Activated CD8-positive, alpha-beta memory T cell treated with anti-CD3 and anti-CD28 coated beads, Interleukin-2, amount 50 U/mL, for 1 hour (primary cell): ENCODE measurements around the gene ANO3.
"Not testable (repeated sequence)": the region's sequence is repeated elsewhere in the genome, so short reads cannot be mapped to it uniquely, and the experiment has no call there.

Experiments
- DNase-seq: peaks from one replicate; pipeline ENCODE4 v3.0.0-alpha.2; 2020; ENCODE audit errors: extremely low read depth

The ANO3 gene

DNA sequence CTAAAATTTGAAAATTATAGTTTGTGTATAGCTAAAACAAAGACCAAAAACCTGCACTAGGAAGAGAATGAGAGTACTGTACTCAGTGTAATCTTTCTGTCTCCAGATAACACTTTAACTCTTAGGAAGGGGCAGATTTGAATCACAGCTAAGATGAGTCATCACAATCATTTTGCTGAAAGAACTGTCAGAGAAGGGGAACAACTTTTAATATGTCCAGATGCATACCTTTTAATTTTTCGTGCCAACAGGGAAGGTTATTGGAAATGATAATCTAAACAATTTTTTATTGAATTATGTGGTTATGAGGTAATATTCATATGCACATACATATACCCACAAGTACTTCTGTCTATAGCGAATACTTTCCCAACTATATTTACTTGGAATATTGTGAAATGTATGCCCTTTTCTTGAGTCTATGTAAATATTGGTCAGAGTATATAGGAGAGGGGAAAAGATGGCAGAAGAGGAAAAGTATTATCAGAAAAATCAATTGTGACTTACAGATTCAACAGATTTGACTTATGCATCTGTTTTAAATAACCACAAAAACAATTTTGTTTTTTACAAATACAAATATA is 291.2 kb downstream of the ANO3 start:
- no peak for DNase-seq

DNA sequence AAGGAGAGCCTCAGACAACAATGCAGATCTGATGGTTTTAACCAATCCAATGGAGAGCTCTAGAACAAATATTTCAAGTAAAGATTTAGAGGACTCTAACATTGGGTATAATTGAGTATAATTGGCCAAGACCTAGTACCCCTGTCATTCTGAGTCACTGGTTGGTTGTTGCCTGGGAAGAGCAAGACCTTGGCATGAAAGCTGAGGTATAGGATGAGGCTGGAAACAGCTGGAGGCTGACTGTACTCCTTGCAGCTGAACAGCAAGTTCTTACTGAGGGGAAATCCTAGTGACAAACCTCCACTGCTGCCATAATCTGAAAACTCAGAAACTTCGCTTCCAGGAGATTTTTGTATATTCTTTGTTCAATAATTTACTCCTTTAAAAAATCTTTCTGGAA is 294.4 kb downstream of the ANO3 start:
- no peak for DNase-seq

DNA sequence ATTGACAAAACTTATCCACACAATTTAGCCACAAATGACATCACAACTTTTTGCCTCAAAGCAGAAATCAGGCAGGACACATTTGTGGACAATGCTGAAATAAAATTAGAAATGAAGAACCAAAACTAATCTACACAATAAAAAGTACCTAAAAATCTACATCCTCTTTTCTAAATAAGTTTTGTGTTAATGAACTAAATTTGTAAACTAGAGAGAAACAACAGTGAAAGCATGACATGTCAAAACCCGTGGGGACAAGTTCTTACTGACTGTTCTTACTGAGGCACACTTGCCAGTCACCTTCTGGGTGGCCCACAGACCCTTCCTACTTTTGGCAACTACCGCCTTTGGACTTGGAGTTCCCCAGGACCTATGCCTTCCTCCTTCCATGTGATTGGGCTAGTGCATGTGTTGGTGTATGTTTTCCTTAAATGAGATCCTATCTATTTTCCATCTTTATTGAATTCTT is 300.8 kb downstream of the ANO3 start:
- DNase-seq: no peak

DNA sequence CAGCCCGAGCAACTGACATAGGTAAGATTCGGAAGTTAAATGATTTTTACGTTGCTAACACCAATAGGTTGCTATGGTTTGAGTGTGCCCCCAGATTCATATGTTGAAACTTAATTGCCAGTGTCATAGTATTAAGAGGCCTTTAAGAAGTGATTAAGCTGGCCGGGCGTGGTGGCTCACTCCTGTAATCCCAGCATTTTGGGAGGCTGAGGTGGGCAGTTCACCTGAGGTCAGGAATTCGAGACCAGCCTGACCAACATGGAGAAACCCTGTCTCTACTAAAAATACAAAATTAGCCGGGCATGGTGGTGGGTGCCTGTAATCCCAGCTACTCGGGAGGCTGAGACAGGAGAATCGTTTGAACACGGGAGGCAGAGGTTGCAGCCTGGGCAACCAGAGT is 311.4 kb downstream of the ANO3 start:
- not testable (repeated sequence) for DNase-seq

DNA sequence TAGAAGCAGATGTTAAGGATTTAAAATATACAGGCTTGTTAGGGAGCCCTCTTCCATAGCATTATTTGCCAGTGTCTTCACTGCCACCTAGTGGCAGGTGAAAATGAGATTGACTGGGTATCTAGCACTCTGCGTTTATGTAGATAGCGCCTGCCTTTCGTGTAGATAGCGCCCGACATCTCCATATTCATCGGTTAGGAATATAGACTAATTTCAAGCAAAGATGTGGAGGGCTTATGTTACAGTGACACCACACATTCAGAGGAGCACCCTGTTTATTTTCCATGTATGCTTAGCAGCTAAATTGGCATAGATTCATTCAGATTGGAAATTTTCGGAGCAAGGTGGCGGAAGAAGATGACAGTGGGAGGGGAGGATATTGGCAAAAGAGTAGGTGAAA is 318.0 kb downstream of the ANO3 start:
- no peak for DNase-seq

DNA sequence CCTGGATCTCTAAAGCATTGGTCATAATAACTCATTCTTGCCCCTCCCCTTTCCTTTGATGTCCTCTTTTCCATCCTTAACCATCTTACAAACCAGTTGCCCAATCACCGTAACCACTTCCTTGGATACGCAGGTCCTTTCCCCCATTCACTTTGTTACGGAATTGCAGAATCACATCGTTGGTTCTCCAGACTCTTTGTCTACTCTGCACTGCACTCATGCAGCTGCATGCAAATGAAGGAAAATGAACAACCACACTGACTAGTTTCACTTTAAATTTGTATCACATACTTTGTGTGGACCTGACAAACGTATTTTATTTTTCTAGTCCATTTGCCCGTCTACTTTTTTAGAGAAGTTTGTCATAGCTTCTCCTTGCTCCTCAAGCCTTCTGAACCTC is 320.0 kb downstream of the ANO3 start:
- DNase-seq: no peak

DNA sequence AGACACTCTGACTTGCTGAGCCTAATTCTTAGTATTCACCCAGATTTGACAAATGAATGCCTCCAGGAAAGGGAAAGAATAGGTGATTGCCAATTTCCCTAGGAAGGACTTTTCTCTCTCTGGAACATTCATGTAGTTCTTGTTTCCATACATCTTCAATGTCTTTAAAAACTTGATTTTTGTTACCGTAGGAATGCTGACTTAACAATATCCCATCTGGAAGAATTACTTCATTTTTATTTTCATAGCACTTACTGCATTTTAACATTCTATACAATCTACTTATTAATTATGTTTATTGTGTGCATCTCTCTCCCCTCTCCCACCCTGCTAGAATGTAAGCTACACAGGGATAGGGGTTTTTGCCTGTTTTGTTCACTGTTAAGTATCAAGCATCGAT is 323.4 kb downstream of the ANO3 start:
- no peak for DNase-seq

DNA sequence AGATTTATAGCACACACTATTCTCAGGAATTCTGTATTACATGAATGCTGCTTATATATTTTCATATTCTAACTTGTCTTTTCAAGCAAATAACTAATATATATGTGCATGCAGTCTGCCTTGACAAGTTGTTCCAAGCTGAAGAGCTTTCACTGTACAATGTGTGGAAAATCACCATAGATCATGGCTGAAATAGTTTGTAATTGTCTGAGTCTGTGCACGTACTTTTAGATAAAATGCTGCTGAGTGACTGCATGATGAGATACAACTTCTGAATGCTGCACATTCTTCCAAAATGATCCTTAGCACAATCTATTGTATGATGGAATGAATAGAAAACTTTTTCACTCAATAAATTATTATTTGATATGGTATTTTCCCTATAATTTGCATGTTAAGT is 331.0 kb downstream of the ANO3 start:
- DNase-seq: no peak

DNA sequence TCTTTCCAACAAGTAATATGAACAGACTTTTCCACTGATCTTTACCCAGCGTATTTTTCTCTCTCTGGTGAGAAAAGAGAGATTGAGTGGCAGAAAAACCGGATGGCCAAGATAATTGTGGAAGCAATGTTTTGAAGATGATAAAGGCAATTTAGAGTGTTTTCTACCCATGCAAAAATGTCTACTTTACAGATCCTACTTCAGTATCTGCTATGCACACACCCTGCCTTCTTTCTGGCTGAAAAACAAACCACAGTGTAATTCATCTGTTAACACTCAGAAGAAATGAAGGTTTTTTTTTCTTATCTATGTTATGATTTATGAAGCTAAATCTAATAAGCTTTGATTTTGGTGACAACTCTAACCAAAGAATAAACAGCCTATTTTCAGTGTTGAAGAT is 333.1 kb downstream of the ANO3 start:
- no peak for DNase-seq

DNA sequence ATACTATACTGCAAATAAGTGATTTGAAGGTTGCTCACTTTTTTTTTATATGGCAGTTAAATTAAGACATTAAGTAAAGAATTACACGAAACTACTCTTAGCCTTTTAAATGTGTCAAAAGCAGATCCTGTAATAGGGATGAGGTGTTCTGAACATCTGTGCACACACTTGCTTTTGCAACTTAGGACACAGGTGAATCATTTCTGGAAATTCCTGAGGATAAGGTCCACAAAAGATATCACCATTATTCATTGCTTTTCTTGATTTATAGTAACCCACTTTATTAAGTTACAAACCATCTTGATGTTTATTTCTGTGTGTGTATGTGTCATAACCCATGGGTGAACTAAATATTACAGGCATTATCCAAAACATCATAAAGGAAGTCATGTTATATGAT is 334.0 kb downstream of the ANO3 start:
- no peak for DNase-seq

DNA sequence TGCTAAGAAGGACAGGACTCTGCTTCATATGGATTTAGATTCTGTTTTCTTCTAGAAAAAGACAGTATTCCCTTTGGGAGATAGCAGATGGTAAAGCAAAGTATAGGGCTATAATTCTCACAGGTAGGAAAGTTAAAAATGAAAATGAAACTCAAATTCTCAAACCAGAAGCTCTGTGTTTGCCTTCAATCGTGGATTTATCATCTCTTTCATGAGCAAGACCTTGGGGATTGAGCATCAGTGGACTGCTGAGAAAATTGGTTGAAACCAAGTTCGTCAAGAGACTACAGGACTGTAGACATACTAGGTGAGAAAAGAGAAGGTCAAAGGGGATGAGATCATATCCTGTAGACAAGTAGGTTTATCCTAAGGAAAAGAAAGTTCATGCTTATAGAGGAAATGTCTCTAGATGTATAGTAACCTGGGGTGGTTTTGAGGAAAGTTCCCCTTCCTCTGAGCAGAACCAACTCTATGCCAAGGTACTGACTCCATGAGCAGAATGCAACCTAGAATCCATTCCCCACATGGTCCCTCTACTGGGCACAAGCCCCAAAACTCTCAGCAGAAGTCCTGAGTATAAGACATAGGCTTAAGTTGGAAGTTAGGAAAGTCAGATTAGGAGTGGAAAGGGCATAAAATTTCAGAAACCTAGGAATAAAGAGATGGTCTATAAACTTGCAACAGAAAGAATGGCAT is 343.5 kb downstream of the ANO3 start:
- DNase-seq: no peak

DNA sequence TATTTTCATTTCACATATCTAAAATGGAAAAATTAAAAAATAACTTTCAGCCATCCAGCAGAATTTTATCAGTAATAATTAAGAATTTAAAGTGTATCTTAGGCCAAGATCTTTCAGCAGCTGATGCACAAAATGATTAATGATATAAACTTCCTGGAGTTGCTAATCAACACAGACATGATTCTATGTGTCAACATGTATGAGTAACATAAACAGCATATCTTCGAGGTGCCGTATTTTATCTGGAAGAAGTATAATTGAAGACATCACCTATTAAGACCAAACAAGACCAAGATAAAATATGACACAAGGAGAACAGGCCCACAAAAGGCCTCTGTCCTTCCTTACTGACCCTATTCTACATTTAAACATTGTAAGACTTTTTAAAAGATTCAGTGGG is 344.7 kb downstream of the ANO3 start:
- DNase-seq: no peak

DNA sequence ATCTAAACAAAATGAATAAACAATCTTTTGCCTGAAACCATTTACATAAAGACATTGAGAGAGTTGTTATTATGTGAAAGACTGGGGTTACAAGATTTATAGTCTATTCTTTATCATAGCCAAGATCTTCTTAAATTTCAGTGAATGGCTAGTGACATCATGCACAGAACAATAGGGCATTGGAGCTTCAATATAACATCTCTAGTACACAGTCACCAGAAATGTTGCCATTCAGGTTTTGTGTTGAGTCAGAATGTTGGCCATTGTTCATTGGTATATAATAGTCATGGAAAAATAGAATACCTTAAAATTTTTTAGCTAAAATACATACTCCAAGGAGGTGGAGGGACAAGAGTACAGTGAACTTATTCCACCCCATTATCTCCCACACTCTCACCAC is 345.6 kb downstream of the ANO3 start:
- DNase-seq: no peak

DNA sequence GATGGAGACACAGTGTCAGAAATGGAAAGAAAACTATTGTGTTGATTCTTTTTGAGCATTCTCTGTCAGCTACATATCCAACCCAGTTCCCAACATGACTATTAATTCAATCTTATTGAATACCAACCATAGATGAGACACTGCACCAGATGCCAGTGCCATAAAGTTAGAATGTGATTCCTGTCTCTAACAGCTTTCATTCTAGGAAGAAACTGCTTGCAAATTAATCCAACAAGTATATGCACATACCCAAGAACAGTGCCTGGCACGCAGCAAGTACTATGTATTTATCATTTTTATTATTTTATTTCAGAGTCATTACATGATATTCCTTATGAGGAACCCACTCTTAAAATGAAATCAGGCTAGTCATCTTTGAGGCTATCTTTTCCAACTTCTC is 355.4 kb downstream of the ANO3 start:
- DNase-seq: no peak

DNA sequence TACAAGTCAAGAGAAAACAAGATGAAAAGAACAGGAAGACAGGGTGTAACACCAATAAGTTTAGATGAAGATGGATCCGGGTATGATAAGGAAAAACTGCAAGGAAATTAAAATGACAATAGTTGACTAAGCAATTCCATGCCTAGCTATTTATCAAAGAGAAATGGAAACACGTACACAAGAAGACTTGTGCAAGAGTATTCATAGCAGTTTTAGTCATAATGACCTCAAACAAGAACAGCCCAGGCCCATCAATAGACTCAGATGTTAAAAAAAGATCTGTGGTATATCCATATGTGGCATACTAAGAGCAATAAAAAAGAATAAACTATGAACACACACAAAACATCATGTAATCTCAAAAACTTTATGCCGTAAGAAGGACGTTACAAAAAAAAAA is 356.8 kb downstream of the ANO3 start:
- no peak for DNase-seq

DNA sequence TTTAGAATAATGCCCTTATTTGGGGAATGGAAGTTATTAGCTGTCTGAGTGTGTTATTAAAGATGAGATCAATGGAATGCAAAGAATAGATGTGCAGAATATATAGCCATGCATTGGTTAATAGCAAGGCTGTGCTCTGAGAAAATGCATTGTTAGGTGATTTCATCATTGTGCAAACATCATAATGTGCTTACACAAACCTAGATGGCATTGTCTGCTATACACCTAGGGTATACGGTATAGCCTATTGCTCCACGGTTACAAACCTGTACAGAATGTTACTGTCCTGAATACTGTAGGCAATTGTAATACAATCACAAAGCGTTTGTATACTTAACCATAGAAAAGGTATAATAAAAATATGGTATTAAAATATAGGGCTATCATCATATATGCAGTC is 364.4 kb downstream of the ANO3 start:
- DNase-seq: no peak

DNA sequence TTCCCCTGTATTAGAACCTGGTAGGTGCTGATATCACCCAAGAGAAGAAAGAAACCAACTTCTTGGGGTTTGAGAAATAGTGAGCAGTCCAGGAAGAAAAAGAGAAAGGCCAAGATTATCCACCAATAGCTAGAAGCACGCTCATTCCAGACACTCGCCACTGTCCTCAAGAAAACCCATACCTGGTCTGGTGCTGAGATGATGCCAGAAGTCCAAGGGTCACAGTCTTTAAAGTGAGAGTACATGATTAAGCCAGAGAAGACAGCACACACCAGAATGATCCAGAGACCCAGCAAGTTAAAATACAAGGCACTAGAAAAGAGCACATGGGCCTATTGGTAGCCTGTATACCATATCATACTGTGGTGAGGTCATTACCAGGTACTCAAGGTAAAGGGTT is 366.3 kb downstream of the ANO3 start:
- no peak for DNase-seq

DNA sequence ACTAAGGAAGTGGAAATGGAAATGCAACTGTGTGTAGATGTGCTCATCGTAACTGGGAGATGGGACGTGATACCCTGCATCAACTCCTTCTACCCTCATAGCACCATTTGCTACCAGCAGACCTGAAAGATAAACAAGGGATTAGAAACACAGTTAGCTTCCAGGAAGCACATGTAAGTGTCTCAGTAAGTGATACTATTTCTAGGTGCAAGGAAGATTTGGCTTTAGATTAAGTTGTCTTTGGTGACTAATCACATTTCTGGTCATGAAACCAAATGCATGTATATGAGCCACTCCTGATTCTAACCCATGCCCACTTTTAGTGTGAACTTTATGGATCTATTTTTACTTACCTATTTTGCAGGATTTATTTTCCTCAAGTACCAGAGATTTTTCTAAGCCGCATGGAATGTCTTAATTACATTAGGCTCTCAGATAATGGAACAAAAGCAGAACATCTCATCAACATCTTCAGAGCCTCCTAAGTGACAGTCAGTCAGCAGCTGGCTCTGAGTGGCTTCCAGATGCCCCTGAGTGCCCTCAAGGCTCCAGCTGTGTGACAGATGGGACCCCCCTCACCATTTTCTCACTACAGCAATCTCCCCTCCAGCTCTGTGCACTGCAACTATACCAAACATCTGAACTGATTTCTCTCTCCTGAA is 368.8 kb downstream of the ANO3 start:
- no peak for DNase-seq

DNA sequence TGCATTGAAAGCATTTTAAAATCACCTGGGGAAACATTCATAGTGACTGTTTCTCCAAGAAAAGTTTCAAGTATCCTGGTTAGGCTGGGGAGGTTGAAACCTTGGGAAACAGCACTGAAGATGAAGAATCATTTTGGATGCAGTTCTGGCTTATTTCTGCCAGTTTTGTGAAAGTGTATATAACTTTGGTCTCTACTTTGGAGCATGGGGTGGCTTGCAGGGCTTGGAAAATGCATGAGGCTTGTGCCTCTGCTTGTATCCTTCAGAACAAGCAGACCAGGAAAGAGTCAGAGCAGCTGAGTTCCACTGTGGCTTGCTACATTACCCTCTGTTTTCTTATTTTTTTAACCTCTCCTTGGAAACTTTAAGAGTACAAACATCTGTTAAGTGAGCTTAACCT is 370.5 kb downstream of the ANO3 start:
- DNase-seq: no peak

DNA sequence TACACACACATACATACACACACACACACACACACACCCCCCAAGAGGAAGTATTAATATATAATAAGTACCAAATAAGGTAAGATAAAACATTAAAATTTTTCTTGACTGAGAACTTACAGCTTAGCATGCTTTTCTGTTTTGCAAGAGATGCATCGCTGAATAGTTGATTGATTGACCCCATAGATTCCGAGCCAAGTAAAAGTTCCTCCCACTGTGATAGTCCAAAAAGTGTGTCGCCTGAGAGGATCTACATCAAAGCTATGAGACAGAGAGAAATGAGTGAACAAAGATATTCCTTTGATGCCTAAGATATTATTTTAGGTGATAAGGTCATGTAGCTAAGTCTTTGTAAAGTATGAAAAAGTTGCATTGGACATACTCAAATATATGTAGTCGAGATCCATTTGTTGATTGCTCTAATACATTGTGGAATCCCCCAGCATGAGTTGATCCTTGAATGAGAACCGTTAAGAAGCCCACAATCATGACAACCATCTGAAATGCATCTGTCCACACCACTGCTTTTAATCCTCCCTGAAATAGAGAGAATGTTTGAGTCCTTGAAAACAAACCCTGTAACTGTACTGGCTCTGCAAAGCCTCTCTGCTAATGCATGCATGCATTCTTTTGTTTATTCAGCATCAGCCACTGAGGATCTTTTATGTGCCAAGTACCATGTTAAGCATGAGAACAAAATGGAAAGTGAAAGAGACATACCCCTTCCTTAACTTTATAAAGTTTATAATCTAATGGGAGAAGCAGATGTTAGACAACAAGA is 371.7 kb downstream of the ANO3 start:
- DNase-seq: no peak

DNA sequence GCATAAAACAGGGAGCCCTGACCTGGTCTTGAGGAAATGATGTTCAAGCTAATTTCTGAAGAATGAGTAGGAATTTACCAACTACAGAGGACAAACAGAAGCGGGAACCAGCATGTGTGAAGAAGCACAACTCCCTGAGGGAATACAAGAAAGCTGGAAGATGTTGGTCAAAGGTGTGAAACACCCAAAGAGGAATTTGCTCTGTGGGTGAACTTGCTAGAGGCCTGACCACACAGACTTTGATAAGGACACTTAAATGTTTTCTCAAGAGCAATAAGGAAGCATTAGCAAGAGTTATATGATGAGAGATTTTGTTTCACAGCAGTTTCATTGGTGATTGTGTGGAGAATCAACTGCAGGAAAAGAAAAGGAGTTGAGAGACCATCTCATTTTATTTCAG is 372.3 kb downstream of the ANO3 start:
- DNase-seq: no peak

DNA sequence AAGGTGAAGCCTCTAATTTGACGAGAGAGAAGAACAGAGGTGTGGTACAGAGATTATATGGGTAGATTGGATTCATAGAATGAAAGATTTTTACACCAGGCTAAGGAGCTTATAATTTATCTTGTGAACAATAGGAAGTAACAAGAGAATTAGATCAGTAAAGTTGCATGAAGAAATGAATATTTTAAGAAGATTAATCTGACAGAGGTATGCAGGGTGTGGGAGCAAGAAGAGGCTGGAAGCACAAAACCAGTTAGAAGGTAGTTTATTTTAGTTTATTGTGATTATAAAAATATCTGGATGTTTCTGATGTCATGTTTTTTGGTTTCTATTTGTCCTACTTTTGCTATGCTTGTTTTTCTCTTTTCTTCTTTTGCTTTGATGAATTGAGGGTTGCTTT is 374.3 kb downstream of the ANO3 start:
- DNase-seq: no peak
